MM.1S (cell line): Measurements from ENCODE around the gene SNN.

Experiments used
- DNase-seq: peaks from one replicate; pipeline ENCODE4 v3.0.0-alpha.2; 2015
- H2AFZ ChIP-seq: fragments of 300-600 bp; sonication (generic); 2 replicates; pipeline ENCODE4 v1.6.0; 2016; ENCODE audit warnings: antibody characterized with exemption, low read length
- H3F3A ChIP-seq: fragments of 300-600 bp; sonication (generic); 2 replicates; pipeline ENCODE4 v1.6.1; 2016; ENCODE audit warnings: mild to moderate bottlenecking, antibody characterized with exemption, low read length, moderate library complexity, mixed read lengths; ENCODE audit not compliant: insufficient read depth
- H3K27ac ChIP-seq: fragments of 300-600 bp; sonication (generic); 2 replicates; pipeline ENCODE4 v1.5.1; 2016; ENCODE audit warnings: mild to moderate bottlenecking, low read length
- H3K27me3 ChIP-seq: fragments of 300-600 bp; sonication (generic); replicated peaks from 2 replicates; pipeline ENCODE4 v1.6.0; 2016; ENCODE audit warnings: low read length; ENCODE audit not compliant: insufficient read depth
- H3K36me3 ChIP-seq: fragments of 300-600 bp; sonication (generic); replicated peaks from 2 replicates; pipeline ENCODE4 v1.6.1; 2016; ENCODE audit warnings: mild to moderate bottlenecking, low read length, mixed read lengths; ENCODE audit not compliant: insufficient read depth
- H3K4me1 ChIP-seq: fragments of 300-600 bp; sonication (generic); 2 replicates; pipeline ENCODE4 v1.6.1; 2016; ENCODE audit warnings: low read length, mixed read lengths
- H3K4me2 ChIP-seq: fragments of 300-600 bp; sonication (generic); 2 replicates; pipeline ENCODE4 v1.6.0; 2016; ENCODE audit warnings: low read depth, low read length
- H3K4me3 ChIP-seq: fragments of 300-600 bp; sonication (generic); 2 replicates; pipeline ENCODE4 v1.5.1; 2016; ENCODE audit warnings: low read length, mixed read lengths
- H3K79me2 ChIP-seq: fragments of 300-600 bp; sonication (generic); 2 replicates; pipeline ENCODE4 v1.6.1; 2016; ENCODE audit warnings: mixed run types, low read length, mixed read lengths
- H3K9ac ChIP-seq: fragments of 300-600 bp; sonication (generic); 2 replicates; pipeline ENCODE4 v1.6.1; 2016; ENCODE audit warnings: low read length, mixed read lengths
- H3K9me2 ChIP-seq: fragments of 300-600 bp; sonication (generic); replicated peaks from 2 replicates; pipeline ENCODE4 v1.6.1; 2016; ENCODE audit warnings: mild to moderate bottlenecking, low read length, mixed read lengths; ENCODE audit not compliant: insufficient read depth
- H3K9me3 ChIP-seq: fragments of 300-600 bp; sonication (generic); replicated peaks from 2 replicates; pipeline ENCODE4 v1.6.1; 2016; ENCODE audit warnings: mild to moderate bottlenecking, low read length, mixed read lengths; ENCODE audit not compliant: insufficient read depth
- H4K20me1 ChIP-seq: fragments of 300-600 bp; sonication (generic); 2 replicates; pipeline ENCODE4 v1.6.1; 2016; ENCODE audit warnings: mild to moderate bottlenecking, low read length, moderate library complexity, mixed read lengths; ENCODE audit not compliant: insufficient read depth
- EZH2 ChIP-seq: fragments of 300-600 bp; sonication (generic); optimal IDR thresholded peaks from 2 replicates; pipeline ENCODE3; 2017; ENCODE audit warnings: low read depth, mild to moderate bottlenecking, antibody characterized with exemption, low read length, mixed read lengths
- EZH2phosphoT487 ChIP-seq: fragments of 300-600 bp; sonication (generic); IDR thresholded peaks from 2 replicates; pipeline ENCODE4 v1.6.1; 2018; ENCODE audit warnings: antibody characterized with exemption, low read length
- TF ChIP-seq, protein P1 (sequence below): fragments of 300-600 bp; sonication (generic); IDR thresholded peaks from 2 replicates; pipeline ENCODE4 v1.5.1; 2016; ENCODE audit warnings: antibody characterized with exemption, low read length, mixed read lengths

Gene SNN

GRCh38 chr16:11677959-11678881, 10.0 kb downstream of the SNN start:
- Histone ChIP-seq H3F3A (peaks cover 94% of the 10 kb centered on the region), H3K36me3 (peaks cover 23% of the 10 kb centered on the region), H3K9ac (peak overlapping the region; percentile 4; the same call in 1 of the 2 replicates), H4K20me1 (peaks cover 48% of the 10 kb centered on the region), H3K27me3 (no peaks in the 10 kb centered on the region), H3K27ac (peak overlapping the region; percentile 92), H3K9me2 (no peaks in the 10 kb centered on the region), H3K79me2 (peaks cover 90% of the 10 kb centered on the region), H2AFZ (no peak overlapping the region), H3K4me2 (peak overlapping the region; percentile 66; the same call in 1 of the 2 replicates), H3K9me3 (no peaks in the 10 kb centered on the region), H3K4me1 (peaks cover 80% of the 10 kb centered on the region), H3K4me3 (no peak overlapping the region)
- TF ChIP-seq EZH2 (no peak), EZH2phosphoT487 (no peak)
- TF ChIP-seq, protein P1, sequence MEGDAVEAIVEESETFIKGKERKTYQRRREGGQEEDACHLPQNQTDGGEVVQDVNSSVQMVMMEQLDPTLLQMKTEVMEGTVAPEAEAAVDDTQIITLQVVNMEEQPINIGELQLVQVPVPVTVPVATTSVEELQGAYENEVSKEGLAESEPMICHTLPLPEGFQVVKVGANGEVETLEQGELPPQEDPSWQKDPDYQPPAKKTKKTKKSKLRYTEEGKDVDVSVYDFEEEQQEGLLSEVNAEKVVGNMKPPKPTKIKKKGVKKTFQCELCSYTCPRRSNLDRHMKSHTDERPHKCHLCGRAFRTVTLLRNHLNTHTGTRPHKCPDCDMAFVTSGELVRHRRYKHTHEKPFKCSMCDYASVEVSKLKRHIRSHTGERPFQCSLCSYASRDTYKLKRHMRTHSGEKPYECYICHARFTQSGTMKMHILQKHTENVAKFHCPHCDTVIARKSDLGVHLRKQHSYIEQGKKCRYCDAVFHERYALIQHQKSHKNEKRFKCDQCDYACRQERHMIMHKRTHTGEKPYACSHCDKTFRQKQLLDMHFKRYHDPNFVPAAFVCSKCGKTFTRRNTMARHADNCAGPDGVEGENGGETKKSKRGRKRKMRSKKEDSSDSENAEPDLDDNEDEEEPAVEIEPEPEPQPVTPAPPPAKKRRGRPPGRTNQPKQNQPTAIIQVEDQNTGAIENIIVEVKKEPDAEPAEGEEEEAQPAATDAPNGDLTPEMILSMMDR: no peak
- DNase-seq: peak; percentile 68

GRCh38 chr16:11679250-11679649, 11.0 kb downstream of the SNN start:
- Histone ChIP-seq H3K9me3 (no peaks in the 10 kb centered on the region), H2AFZ (no peak overlapping the region), H3K9me2 (no peaks in the 10 kb centered on the region), H3K79me2 (peaks cover 90% of the 10 kb centered on the region), H3K27me3 (no peaks in the 10 kb centered on the region), H3K9ac (peak overlapping the region; percentile 72; the same call in 1 of the 2 replicates), H4K20me1 (peaks cover 48% of the 10 kb centered on the region), H3K36me3 (peaks cover 24% of the 10 kb centered on the region), H3K27ac (peak overlapping the region; percentile 92), H3K4me3 (no peak overlapping the region), H3K4me2 (peak overlapping the region; percentile 66; the same call in 1 of the 2 replicates), H3K4me1 (peaks cover 85% of the 10 kb centered on the region), H3F3A (peaks cover 99% of the 10 kb centered on the region)
- DNase-seq: peak; percentile 51
- TF ChIP-seq, protein P1: no peak
- TF ChIP-seq EZH2phosphoT487 (no peak), EZH2 (no peak)

DNA sequence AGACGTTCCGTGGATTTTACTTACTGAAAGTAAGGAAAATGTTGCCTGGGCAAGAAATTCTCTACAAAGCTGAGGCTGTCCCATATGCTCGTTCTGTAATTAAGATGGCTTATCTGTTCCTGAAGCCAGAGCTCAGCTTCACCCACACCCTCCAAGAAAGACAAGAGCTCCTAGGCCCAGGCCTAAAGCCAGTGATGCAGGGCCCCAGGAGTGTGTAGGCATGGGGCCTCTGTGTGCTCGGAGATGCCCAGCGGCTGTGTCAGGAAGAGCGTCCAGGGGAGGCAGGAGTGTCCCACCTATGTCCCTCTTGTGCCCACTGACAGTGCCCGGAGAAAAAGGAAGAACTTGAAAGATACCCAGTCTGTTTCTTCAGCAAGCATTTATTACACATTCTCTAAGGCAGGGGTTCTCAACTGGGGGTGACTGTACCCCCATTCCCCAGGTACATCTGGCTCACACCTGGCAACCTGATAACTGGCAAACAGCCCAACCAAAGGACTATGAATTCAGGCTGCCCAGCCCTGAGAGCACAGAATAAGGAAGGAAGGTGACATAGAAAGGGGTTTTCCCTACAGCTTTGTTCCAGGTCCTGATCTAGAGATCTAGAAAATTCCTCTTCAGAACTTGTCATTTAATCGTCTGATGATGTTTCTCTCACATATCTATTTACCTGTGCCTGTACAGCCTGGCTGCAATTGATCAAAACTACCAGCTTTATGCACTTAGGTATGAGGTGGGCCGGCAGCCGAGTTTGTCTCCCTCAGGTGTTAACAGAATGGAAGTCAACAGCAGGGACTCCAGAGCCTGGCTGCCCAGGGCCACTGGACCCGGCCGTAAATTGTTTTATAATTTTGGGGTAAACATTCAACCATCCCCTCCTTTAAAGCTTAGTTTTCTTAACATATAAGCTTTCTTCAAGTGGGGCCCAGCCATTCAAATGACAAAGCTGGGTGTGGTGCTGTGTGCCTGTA, 12.0 kb downstream of the SNN start:
- peak overlapping the region; percentile 92 for H3K27ac ChIP-seq
- peak overlapping the region; percentile 72 for H3K9ac ChIP-seq
- peaks cover 100% of the 10 kb centered on the region for H3F3A ChIP-seq
- H3K4me1 ChIP-seq: peaks cover 93% of the 10 kb centered on the region
- no peaks in the 10 kb centered on the region for H3K27me3 ChIP-seq
- H3K36me3 ChIP-seq: peaks cover 24% of the 10 kb centered on the region
- H3K4me3 ChIP-seq: 0 out of 2 replicates have a peak overlapping the region, but pooled peaks have one; percentile 1
- no peaks in the 10 kb centered on the region for H3K9me2 ChIP-seq
- DNase-seq: peak; percentile 41
- H4K20me1 ChIP-seq: peaks cover 48% of the 10 kb centered on the region
- H3K79me2 ChIP-seq: peaks cover 92% of the 10 kb centered on the region
- no peak overlapping the region for H2AFZ ChIP-seq
- peak overlapping the region; percentile 66 for H3K4me2 ChIP-seq
- no peaks in the 10 kb centered on the region for H3K9me3 ChIP-seq
- no peak for TF ChIP-seq EZH2phosphoT487
- TF ChIP-seq, protein P1: no peak
